H9 (cell line): ENCODE data around the gene ENPP7. TPM values are rescaled to one million over a fixed set of nuclear protein-coding genes. Genes with fewer than 3 reads are reported as not detected.

ENCODE experiments used
- DNase-seq: peaks from one replicate; pipeline ENCODE4 v3.0.0-alpha.2; 2017
- H2AFZ ChIP-seq: one replicate; pipeline ENCODE4 v1.6.1; 2013; ENCODE audit warnings: mild to moderate bottlenecking, low read length, control low read depth, moderate library complexity
- H2AK5ac ChIP-seq: 2 replicates; pipeline ENCODE4 v1.6.1; 2013; ENCODE audit warnings: low read length, control low read depth, mixed read lengths; ENCODE audit not compliant: insufficient read length
- H2BK120ac ChIP-seq: one replicate; pipeline ENCODE4 v1.6.1; 2013; ENCODE audit warnings: low read depth, mild to moderate bottlenecking, low read length, control low read depth, inconsistent platforms; ENCODE audit not compliant: poor library complexity, severe bottlenecking
- H2BK12ac ChIP-seq: 2 replicates; pipeline ENCODE4 v1.6.1; 2013; ENCODE audit warnings: low read length, control low read depth, mixed read lengths, low read depth; ENCODE audit not compliant: insufficient read length
- H2BK15ac ChIP-seq: 2 replicates; pipeline ENCODE4 v1.6.1; 2013; ENCODE audit warnings: low read depth, low read length, control low read depth
- H2BK20ac ChIP-seq: one replicate; pipeline ENCODE4 v1.6.1; 2013; ENCODE audit warnings: low read depth, mild to moderate bottlenecking, low read length, control low read depth, inconsistent platforms; ENCODE audit not compliant: poor library complexity, severe bottlenecking
- H2BK5ac ChIP-seq: 2 replicates; pipeline ENCODE4 v1.6.1; 2013; ENCODE audit warnings: low read length, control low read depth, mixed read lengths; ENCODE audit not compliant: insufficient read length
- H3K14ac ChIP-seq: 2 replicates; pipeline ENCODE4 v1.6.1; 2013; ENCODE audit warnings: low read length, control low read depth; ENCODE audit not compliant: insufficient read depth
- H3K18ac ChIP-seq: 2 replicates; pipeline ENCODE4 v1.6.1; 2013; ENCODE audit warnings: low read depth, mild to moderate bottlenecking, mixed read lengths, low read length, control low read depth; ENCODE audit not compliant: insufficient read length
- H3K23ac ChIP-seq: 2 replicates; pipeline ENCODE4 v1.6.1; 2013; ENCODE audit warnings: low read length, control low read depth, mixed read lengths, low read depth; ENCODE audit not compliant: insufficient read length
- H3K23me2 ChIP-seq: 2 replicates; pipeline ENCODE4 v1.6.1; 2013; ENCODE audit warnings: low read depth, mild to moderate bottlenecking, mixed read lengths, low read length, control low read depth; ENCODE audit not compliant: insufficient read length, poor library complexity, severe bottlenecking
- H3K27ac ChIP-seq: 2 replicates; pipeline ENCODE4 v1.5.1; 2013; ENCODE audit warnings: low read length, control low read depth, mixed read lengths, low read depth; ENCODE audit not compliant: insufficient read length
- H3K27me3 ChIP-seq: 2 replicates; pipeline ENCODE4 v1.6.1; 2013; ENCODE audit warnings: low read length, control low read depth, inconsistent platforms; ENCODE audit not compliant: insufficient read depth
- H3K4ac ChIP-seq: 2 replicates; pipeline ENCODE4 v1.6.1; 2013; ENCODE audit warnings: low read depth, mild to moderate bottlenecking, control low read depth, inconsistent platforms, low read length, moderate library complexity
- H3K4me1 ChIP-seq: 2 replicates; pipeline ENCODE4 v1.6.1; 2013; ENCODE audit warnings: low read length, control low read depth, inconsistent platforms; ENCODE audit not compliant: insufficient read depth
- H3K4me2 ChIP-seq: 2 replicates; pipeline ENCODE4 v1.6.1; 2013; ENCODE audit warnings: low read length, control low read depth, mixed read lengths; ENCODE audit not compliant: insufficient read length, insufficient read depth
- H3K56ac ChIP-seq: 2 replicates; pipeline ENCODE4 v1.6.1; 2013; ENCODE audit warnings: low read depth, mild to moderate bottlenecking, mixed read lengths, low read length, control low read depth; ENCODE audit not compliant: insufficient read length
- H3K79me1 ChIP-seq: 2 replicates; pipeline ENCODE4 v1.6.1; 2013; ENCODE audit warnings: low read depth, mild to moderate bottlenecking, moderate library complexity, low read length, control low read depth, inconsistent platforms; ENCODE audit not compliant: insufficient read depth, poor library complexity, severe bottlenecking
- H3K79me2 ChIP-seq: 2 replicates; pipeline ENCODE4 v1.6.1; 2013; ENCODE audit warnings: low read length, control low read depth, inconsistent platforms; ENCODE audit not compliant: insufficient read depth
- H3K9ac ChIP-seq: 2 replicates; pipeline ENCODE4 v1.6.1; 2013; ENCODE audit warnings: low read length, control low read depth, mixed read lengths; ENCODE audit not compliant: insufficient read length; ENCODE audit errors: extremely low read depth
- H3K9me3 ChIP-seq: one replicate; pipeline ENCODE4 v1.6.1; 2013; ENCODE audit warnings: low read depth, low read length, inconsistent platforms; ENCODE audit not compliant: control insufficient read depth
- H3T11ph ChIP-seq: one replicate; pipeline ENCODE4 v1.6.1; 2013; ENCODE audit warnings: mild to moderate bottlenecking, low read length, control low read depth, inconsistent platforms
- H4K20me1 ChIP-seq: one replicate; pipeline ENCODE4 v1.6.1; 2013; ENCODE audit not compliant: control insufficient read depth, insufficient read length, insufficient read depth
- H4K5ac ChIP-seq: 2 replicates; pipeline ENCODE4 v1.6.1; 2013; ENCODE audit warnings: low read depth, mild to moderate bottlenecking, mixed read lengths, low read length, control low read depth; ENCODE audit not compliant: insufficient read length
- H4K8ac ChIP-seq: replicated peaks from 2 replicates; pipeline ENCODE4 v1.6.1; 2013; ENCODE audit warnings: low read length, control low read depth, mixed read lengths, low read depth; ENCODE audit not compliant: insufficient read length
- H4K91ac ChIP-seq: 2 replicates; pipeline ENCODE4 v1.6.1; 2013; ENCODE audit warnings: low read depth, mild to moderate bottlenecking, moderate library complexity, mixed read lengths, low read length, control low read depth; ENCODE audit not compliant: insufficient read length
- H3K27ac Mint-ChIP-seq, 3 experiments: 2 replicates in 2 of 3; 3 replicates in 1 of 3; pipeline ENCODE4 v1.8.0; 2020 to 2021; ENCODE audit warnings: mixed read lengths in 3 of 3, mild to moderate bottlenecking in 1 of 3, moderate library complexity in 1 of 3
- H3K27me3 Mint-ChIP-seq: 2 replicates; pipeline ENCODE4 v1.8.0; 2021; ENCODE audit warnings: low read depth, mild to moderate bottlenecking, moderate library complexity, mixed read lengths
- H3K36me3 Mint-ChIP-seq, 3 experiments: 2 replicates in 2 of 3; 3 replicates in 1 of 3; pipeline ENCODE4 v1.8.0; 2020 to 2021; ENCODE audit warnings: low read depth in 3 of 3, mixed read lengths in 3 of 3; ENCODE audit not compliant: insufficient read depth in 1 of 3
- H3K4me1 Mint-ChIP-seq, 2 experiments: 2 replicates each; pipeline ENCODE4 v1.8.0; 2020; ENCODE audit warnings: mixed read lengths in 2 of 2
- H3K4me3 Mint-ChIP-seq, 2 experiments: 2 replicates in 1 of 2; 3 replicates in 1 of 2; pipeline ENCODE4 v1.8.0; 2020 to 2021; ENCODE audit warnings: mild to moderate bottlenecking in 2 of 2, mixed read lengths in 2 of 2, moderate library complexity in 1 of 2
- H3K9me3 Mint-ChIP-seq, 2 experiments: 2 replicates in 1 of 2; 3 replicates in 1 of 2; pipeline ENCODE4 v1.8.0; 2020; ENCODE audit warnings: mild to moderate bottlenecking in 2 of 2, mixed read lengths in 2 of 2, moderate library complexity in 1 of 2
- WGBS: extraction: QIAGEN DNeasy Blood & Tissue Kit; methylation state at CpG from one replicate; pipeline ENCODE4 v1.1.7; 2013; ENCODE audit warnings: missing lambda C conversion rate, low lambda C conversion rate, mixed read lengths; ENCODE audit not compliant: insufficient read length; ENCODE audit errors: extremely low coverage; 5-methylcytosine and 5-hydroxymethylcytosine counted together
- total RNA-seq: library from RNA; stranded (reverse); gene quantifications from 2 replicates; pipeline ENCODE4 v1.2.1, GENCODE V29; 2021
- TF ChIP-seq, protein P1 (sequence below): fragments of 200-600 bp; sonication (generic); conservative IDR thresholded peaks from 3 replicates; pipeline ENCODE4 v1.8.0; 2021; ENCODE audit warnings: antibody characterized with exemption, mild to moderate bottlenecking

Gene ENPP7
- total RNA-seq, 1 experiment from 2014 or later = not detected

DNA sequence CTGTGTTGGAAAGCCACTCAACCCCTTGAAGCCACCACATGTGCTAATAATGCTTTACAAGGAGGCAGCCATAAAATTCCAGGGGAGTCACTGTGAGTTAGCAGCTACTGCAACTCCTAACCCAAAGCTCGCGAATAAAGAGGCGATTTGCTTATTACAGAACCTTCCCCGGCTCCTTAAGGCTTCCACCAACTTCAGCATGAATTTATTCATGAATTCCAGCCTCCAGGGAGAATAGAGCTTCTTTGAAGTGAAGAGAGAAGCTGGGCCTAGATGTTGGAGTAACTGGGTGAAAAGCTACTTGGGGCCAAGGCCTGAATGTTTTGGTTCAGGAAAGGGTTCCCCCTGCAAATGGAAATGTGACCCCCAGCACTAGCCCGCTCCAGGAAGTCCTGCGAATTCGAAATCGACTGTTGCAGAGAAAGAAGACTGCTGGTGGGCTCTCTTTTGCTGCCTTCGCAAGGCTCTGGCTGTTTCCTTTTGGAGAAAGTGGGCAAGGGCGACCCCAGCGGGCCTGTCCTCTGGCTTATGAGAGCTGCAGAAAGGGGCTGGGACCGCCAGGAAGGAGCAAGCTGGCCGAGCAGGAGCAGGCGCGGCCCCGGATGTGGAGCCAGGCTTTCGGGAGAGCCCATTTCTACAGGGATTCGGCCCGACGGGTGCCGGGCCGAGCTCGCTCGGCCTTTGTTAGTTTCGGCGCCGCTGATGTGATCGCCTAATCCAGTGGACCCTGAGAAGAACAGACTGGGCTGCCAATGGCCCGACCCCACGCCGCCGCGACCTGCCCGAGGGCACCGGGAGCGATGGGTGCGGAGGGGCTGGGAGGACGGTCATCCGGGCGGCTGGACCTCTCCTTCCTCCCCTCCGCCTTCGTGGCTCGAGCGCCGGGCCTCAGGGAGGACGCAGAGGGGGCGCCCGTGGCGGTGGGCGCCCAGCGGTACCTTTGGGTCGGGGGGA lies 58.5 kb downstream of the ENPP7 start:
- no peaks in the 10 kb centered on the region for H3K79me2 ChIP-seq
- peaks cover 86% of the 10 kb centered on the region for H3K27me3 Mint-ChIP-seq
- no peak overlapping the region for H2AFZ ChIP-seq
- peak overlapping the region; percentile 59 to 70 for H3K4me3 Mint-ChIP-seq
- H4K20me1 ChIP-seq = peaks cover 9% of the 10 kb centered on the region
- WGBS = no CpG with 5 or more reads among the region's 52 CpGs
- TF ChIP-seq, protein P1, sequence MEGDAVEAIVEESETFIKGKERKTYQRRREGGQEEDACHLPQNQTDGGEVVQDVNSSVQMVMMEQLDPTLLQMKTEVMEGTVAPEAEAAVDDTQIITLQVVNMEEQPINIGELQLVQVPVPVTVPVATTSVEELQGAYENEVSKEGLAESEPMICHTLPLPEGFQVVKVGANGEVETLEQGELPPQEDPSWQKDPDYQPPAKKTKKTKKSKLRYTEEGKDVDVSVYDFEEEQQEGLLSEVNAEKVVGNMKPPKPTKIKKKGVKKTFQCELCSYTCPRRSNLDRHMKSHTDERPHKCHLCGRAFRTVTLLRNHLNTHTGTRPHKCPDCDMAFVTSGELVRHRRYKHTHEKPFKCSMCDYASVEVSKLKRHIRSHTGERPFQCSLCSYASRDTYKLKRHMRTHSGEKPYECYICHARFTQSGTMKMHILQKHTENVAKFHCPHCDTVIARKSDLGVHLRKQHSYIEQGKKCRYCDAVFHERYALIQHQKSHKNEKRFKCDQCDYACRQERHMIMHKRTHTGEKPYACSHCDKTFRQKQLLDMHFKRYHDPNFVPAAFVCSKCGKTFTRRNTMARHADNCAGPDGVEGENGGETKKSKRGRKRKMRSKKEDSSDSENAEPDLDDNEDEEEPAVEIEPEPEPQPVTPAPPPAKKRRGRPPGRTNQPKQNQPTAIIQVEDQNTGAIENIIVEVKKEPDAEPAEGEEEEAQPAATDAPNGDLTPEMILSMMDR = no peak
- no peak overlapping the region for H3T11ph ChIP-seq
- H3K56ac ChIP-seq = no peak overlapping the region
- peaks cover 6% of the 10 kb centered on the region for H3K23me2 ChIP-seq
- no peak overlapping the region for H3K23ac ChIP-seq
- H3K79me1 ChIP-seq = no peaks in the 10 kb centered on the region
- H3K9me3 ChIP-seq = no peaks in the 10 kb centered on the region
- H3K27ac ChIP-seq = no peak overlapping the region
- H4K8ac ChIP-seq = no peak overlapping the region
- H3K9me3 Mint-ChIP-seq = peaks cover 0 to 3% of the 10 kb centered on the region in 2 experiments; a peak in 1 of 5 replicates
- peaks cover 4 to 18% (median 10%) of the 10 kb centered on the region in 3 experiments; a peak in 6 of 7 replicates for H3K36me3 Mint-ChIP-seq
- peaks cover 38 to 57% of the 10 kb centered on the region in 2 experiments for H3K4me1 Mint-ChIP-seq
- H3K4me2 ChIP-seq = peak overlapping the region; percentile 54
- H3K4me1 ChIP-seq = peaks cover 8% of the 10 kb centered on the region
- peak overlapping the region; percentile 85 for H3K18ac ChIP-seq
- H2BK20ac ChIP-seq = no peak overlapping the region
- peaks cover 51% of the 10 kb centered on the region for H3K27me3 ChIP-seq
- no peak overlapping the region for H4K5ac ChIP-seq
- no peak overlapping the region for H3K4ac ChIP-seq
- no peak overlapping the region for H3K9ac ChIP-seq
- H2BK5ac ChIP-seq = no peak overlapping the region
- H3K14ac ChIP-seq = peak overlapping the region; percentile 61; the same call in 1 of the 2 replicates
- no peak overlapping the region for H2AK5ac ChIP-seq
- H3K27ac Mint-ChIP-seq = peak overlapping the region in 1 of 3 experiments; percentile 62; a peak in 1 of 7 replicates
- no peak overlapping the region for H4K91ac ChIP-seq
- peak; percentile 93 for DNase-seq
- no peak overlapping the region for H2BK12ac ChIP-seq
- no peak overlapping the region for H2BK120ac ChIP-seq
- no peak overlapping the region for H2BK15ac ChIP-seq
